Kidney (tissue), 14 donors: ENCODE measurements around the gene TTC24. TPM values are rescaled to one million over a fixed set of nuclear protein-coding genes. Genes with fewer than 3 reads are reported as not detected.
A peak's percentile ranks its signal among the peaks of the same experiment; 100 is the strongest.

Experiments
- DNase-seq, 5 donors: peaks; one replicate each; pipeline ENCODE4 v3.0.0-alpha.2; 2013 to 2020
- FAIRE-seq: peaks from 2 replicates; lab custom pipeline; 2012; peaks lifted over from hg19 to GRCh38; lab: Jason Lieb, UNC
- H3K27ac ChIP-seq, 2 donors: one replicate each; pipeline ENCODE4 v1.7.0; 2013; ENCODE audit warnings: low read depth in 2 of 2, low read length in 2 of 2, inconsistent platforms in 1 of 2
- H3K27me3 ChIP-seq: one replicate; pipeline ENCODE4 v1.7.1; 2013; ENCODE audit warnings: low read length, inconsistent platforms; ENCODE audit not compliant: control insufficient read depth, insufficient read depth
- H3K36me3 ChIP-seq, 3 donors: one replicate each; pipeline versions ENCODE4 v1.7.0 to v1.7.1; 2013; ENCODE audit warnings: low read length in 3 of 3, control low read depth in 1 of 3, inconsistent platforms in 1 of 3; ENCODE audit not compliant: insufficient read depth in 3 of 3, control insufficient read depth in 2 of 3
- H3K4me1 ChIP-seq, 3 donors: one replicate each; pipeline versions ENCODE4 v1.7.0 to v1.7.1; 2013; ENCODE audit warnings: low read length in 3 of 3, inconsistent platforms in 1 of 3, low read depth in 1 of 3; ENCODE audit not compliant: control insufficient read depth in 2 of 3, insufficient read depth in 2 of 3
- H3K4me3 ChIP-seq, 3 donors: one replicate each; pipeline versions ENCODE4 v1.7.0 to v1.8.1; 2013; ENCODE audit warnings: low read length in 3 of 3, control low read depth in 1 of 3, inconsistent platforms in 1 of 3
- H3K9ac ChIP-seq, 3 donors: one replicate each; pipeline versions ENCODE4 v1.7.0 to v1.7.1; 2013; ENCODE audit warnings: low read length in 3 of 3, control low read depth in 1 of 3, inconsistent platforms in 1 of 3
- H3K9me3 ChIP-seq, 3 donors: one replicate each; pipeline versions ENCODE4 v1.7.0 to v1.7.1; 2013; ENCODE audit warnings: low read length in 3 of 3, control low read depth in 1 of 3, inconsistent platforms in 1 of 3; ENCODE audit not compliant: control insufficient read depth in 2 of 3, insufficient read depth in 1 of 3
- intact Hi-C: fragments of 100-400 bp; cut with DNase I; formaldehyde crosslinking; loops from one replicate; pipeline ENCODE4 v1.11.1; 2022
- polyA plus RNA-seq: library from polyadenylated mRNA; stranded (reverse); fragments of 350-450 nt; fragmentation: Illumina TruSeq; extraction: RNeasy Lipid Tissue Mini Kit (QIAGEN cat#74804); gene quantifications from one replicate; pipeline ENCODE4 v1.2.3, GENCODE V29; 2014; ENCODE audit warnings: low read depth, low replicate concordance; ENCODE audit not compliant: insufficient read depth
- total RNA-seq: library from RNA; stranded (reverse); fragmentation: NEBNext Ultra II Directional; extraction: Animal tissue kit (Norgen Biotek cat#: 25700); gene quantifications from one replicate; pipeline ENCODE4 v1.2.1, GENCODE V29; 2021
- TF ChIP-seq, protein P1 (sequence below): IDR thresholded peaks from 3 replicates; pipeline ENCODE4 v1.5.1; 2012; ENCODE audit warnings: mild to moderate bottlenecking, moderate library complexity, borderline replicate concordance; ENCODE audit not compliant: insufficient read depth; ENCODE audit errors: extremely low read depth
- donor health status: control.
- donor health status: control.
- donor health status: control.
- donor health status: control.
- donor health status: control.
- donor health status: DM: yes; HTN: yes; CAD: no.
- donor health status: Normal renal cell carcinoma (clear cell type).

Gene TTC24
- total and polyA plus RNA-seq, 2 donors from 2014 or later = 0.57 TPM; not detected in 1

DNA sequence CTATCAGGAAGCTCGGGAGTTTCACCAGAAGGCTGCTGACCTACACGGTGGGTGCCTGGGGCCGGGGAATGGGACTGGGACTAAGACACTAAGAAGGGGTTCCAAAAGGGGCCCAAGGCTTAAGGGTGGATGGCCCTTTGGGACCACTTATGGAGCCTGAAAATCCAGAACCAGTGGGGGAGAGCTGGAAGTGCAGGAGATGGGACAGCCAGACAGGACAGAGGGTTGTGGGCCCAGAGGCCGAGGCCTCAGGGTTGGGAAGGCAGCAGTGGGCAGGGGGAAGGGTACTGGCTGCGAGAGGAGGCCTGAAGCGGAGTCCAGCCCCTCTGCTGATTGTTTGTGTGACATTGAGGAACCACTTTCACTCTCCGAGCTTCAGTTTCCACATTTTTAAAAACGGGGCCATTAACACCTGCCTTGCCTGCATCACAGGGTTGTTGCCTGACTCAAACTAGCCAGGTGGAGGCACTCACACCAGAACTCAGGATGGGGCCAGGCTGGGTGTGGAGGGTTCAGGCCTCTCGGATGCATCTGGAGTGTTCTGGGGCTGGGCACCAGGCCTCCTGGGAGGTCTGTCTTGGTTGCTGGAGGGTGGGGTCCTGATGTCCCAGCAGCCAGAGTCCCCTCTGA lies 3.0 kb downstream of the TTC24 start:
- Histone ChIP-seq H3K9ac (no peak overlapping the region), H3K36me3 (no peaks in the 10 kb centered on the region)

DNA sequence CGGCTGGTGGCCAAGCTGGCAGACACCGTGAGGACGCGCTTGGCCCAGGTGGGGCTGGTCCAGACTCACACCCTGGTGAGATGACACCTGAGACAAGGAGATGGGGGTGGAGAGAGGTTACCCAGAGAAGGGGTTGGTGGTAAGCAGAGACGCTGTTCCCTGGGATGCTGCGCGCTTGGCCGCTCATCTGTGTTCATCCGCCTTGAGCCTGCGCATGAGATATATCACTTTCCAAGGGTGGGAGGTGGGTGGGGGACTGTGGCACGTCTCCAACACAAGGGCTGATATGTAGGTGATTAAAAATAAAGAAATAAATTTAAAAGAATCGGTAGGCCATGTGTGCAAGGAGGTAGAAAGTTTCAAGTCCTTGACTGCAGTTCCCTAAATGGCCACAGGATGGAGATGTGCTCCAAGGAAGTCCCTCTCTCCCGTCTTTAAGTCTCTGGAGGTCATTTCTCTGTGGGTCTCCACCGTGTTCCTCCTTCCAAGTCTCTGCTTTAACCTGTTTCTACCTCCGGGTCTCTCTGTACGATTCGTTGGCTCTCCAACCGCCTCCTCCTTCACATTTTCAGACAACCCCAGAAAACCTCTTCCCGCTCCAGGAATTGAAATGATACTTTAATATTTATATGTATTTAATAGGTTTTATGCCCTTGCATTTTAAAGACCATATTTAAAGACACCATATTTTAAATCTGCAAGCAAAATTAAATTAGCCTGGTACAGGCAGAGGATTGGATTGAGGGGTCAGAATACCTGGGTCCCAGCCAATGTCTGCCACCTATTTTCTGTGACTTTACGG lies 4.5 kb downstream of the TTC24 start:
- peak in 4 of 5 donors; percentile 86 to 94 (median 92) for DNase-seq
- Histone ChIP-seq H3K36me3 (no peaks in the 10 kb centered on the region), H3K4me1 (no peaks in the 10 kb centered on the region), H3K27me3 (no peaks in the 10 kb centered on the region), H3K9ac (no peak overlapping the region), H3K4me3 (no peak overlapping the region), H3K9me3 (no peaks in the 10 kb centered on the region), H3K27ac (no peak overlapping the region)
- intact Hi-C loops = no loop called here
- no peak for FAIRE-seq
- TF ChIP-seq, protein P1, sequence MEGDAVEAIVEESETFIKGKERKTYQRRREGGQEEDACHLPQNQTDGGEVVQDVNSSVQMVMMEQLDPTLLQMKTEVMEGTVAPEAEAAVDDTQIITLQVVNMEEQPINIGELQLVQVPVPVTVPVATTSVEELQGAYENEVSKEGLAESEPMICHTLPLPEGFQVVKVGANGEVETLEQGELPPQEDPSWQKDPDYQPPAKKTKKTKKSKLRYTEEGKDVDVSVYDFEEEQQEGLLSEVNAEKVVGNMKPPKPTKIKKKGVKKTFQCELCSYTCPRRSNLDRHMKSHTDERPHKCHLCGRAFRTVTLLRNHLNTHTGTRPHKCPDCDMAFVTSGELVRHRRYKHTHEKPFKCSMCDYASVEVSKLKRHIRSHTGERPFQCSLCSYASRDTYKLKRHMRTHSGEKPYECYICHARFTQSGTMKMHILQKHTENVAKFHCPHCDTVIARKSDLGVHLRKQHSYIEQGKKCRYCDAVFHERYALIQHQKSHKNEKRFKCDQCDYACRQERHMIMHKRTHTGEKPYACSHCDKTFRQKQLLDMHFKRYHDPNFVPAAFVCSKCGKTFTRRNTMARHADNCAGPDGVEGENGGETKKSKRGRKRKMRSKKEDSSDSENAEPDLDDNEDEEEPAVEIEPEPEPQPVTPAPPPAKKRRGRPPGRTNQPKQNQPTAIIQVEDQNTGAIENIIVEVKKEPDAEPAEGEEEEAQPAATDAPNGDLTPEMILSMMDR = peak; percentile 96

More for the DNA sequence above, 3.0 kb downstream of the TTC24 start:
- no peak for FAIRE-seq
- no peak overlapping the region for H3K4me3 ChIP-seq
- no peak for DNase-seq
- no peaks in the 10 kb centered on the region for H3K27me3 ChIP-seq
- TF ChIP-seq, protein P1 = no peak
- H3K27ac ChIP-seq = no peak overlapping the region
- no peaks in the 10 kb centered on the region for H3K9me3 ChIP-seq
- H3K4me1 ChIP-seq = no peaks in the 10 kb centered on the region
- intact Hi-C loops = no loop called here

- intact Hi-C loops = no loop called here
- Histone ChIP-seq H3K27ac (no peak overlapping the region), H3K9me3 (no peaks in the 10 kb centered on the region), H3K4me3 (no peak overlapping the region), H3K27me3 (no peaks in the 10 kb centered on the region), H3K36me3 (no peaks in the 10 kb centered on the region), H3K9ac (no peak overlapping the region), H3K4me1 (no peaks in the 10 kb centered on the region)
- TF ChIP-seq, protein P1 = no peak
- FAIRE-seq (no peak), DNase-seq (peak in 1 of 5 donors; percentile 19)
Observed at GRCh38 chr1:156584813-156585212, 5.3 kb downstream of the TTC24 start.
